Fibroblast of pulmonary artery (primary cell): ENCODE results near the gene POLR3GL.
A peak's percentile ranks its signal among the peaks of the same experiment; 100 is the strongest.

Experiments used
- DNase-seq: peaks from one replicate; pipeline ENCODE4 v3.0.0-alpha.2; 2010; ENCODE audit warnings: low read depth
- H3K4me3 ChIP-seq: replicated peaks from 2 replicates; pipeline ENCODE4 v1.5.1; 2011; ENCODE audit warnings: low read depth, mild to moderate bottlenecking, control low read depth, low read length, moderate library complexity
- TF ChIP-seq, protein P1 (sequence below): IDR thresholded peaks from 2 replicates; pipeline ENCODE4 v1.5.1; 2011; ENCODE audit warnings: mild to moderate bottlenecking, control low read depth, low read length, inconsistent platforms; ENCODE audit errors: missing control alignments

The POLR3GL gene

DNA sequence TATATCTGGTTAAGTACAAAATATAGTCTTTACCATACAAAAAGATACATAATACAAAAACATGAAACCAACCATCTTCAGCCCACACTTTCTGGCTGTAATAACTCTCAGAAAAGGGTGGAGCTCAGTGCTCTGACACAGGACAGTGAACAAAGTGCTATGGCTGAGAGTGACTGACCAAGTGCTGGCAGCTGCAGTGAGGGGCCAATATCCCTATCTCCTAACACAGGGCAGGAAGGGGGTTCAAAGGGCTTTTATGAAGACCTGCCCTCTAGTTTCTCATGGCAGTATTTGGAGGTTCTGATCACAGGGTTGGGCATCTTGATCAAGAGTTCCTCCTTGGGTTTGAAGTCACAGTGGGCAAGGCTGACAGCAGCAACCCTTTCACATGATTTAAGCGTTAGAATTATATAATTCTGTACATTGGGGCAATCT is 28.0 kb downstream of the POLR3GL start:
- peak overlapping the region; percentile 98 for H3K4me3 ChIP-seq

DNA sequence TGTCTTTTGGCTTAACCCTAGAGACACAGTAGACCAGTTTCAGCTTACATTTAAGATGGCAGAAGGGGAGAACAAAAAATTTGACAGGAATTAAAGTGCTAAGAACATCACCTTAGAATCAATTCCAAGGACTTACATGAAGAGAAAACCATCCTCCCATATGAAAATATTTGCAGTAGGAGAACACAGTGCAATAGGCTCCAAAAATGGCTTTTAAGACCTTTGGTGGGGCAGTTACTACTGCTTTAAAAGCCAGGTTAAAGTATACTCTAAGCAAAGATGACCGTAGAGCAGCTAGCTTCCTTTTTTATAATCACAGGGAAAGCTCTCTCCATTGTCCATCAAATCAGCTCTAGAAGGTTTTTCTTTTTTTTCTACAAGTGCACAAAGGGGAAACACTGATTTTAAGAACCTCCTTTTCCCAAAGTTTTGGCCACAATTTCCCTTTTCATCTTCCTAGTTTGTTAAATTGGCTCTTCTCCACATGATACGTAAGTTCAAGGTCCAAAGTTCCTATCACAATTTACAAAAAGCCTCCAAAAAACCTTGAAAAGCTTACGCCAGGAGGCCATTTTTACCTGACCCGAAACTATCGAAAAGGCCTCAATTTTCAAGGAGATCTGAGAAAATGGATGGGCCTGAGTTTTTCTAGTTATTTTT is 28.6 kb downstream of the POLR3GL start:
- peak overlapping the region; percentile 98 for H3K4me3 ChIP-seq
- no peak for DNase-seq
- TF ChIP-seq, protein P1, sequence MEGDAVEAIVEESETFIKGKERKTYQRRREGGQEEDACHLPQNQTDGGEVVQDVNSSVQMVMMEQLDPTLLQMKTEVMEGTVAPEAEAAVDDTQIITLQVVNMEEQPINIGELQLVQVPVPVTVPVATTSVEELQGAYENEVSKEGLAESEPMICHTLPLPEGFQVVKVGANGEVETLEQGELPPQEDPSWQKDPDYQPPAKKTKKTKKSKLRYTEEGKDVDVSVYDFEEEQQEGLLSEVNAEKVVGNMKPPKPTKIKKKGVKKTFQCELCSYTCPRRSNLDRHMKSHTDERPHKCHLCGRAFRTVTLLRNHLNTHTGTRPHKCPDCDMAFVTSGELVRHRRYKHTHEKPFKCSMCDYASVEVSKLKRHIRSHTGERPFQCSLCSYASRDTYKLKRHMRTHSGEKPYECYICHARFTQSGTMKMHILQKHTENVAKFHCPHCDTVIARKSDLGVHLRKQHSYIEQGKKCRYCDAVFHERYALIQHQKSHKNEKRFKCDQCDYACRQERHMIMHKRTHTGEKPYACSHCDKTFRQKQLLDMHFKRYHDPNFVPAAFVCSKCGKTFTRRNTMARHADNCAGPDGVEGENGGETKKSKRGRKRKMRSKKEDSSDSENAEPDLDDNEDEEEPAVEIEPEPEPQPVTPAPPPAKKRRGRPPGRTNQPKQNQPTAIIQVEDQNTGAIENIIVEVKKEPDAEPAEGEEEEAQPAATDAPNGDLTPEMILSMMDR, result no peak

More for the DNA sequence above, 28.0 kb downstream of the POLR3GL start:
- TF ChIP-seq, protein P1, result no peak
- DNase-seq, result no peak

DNA sequence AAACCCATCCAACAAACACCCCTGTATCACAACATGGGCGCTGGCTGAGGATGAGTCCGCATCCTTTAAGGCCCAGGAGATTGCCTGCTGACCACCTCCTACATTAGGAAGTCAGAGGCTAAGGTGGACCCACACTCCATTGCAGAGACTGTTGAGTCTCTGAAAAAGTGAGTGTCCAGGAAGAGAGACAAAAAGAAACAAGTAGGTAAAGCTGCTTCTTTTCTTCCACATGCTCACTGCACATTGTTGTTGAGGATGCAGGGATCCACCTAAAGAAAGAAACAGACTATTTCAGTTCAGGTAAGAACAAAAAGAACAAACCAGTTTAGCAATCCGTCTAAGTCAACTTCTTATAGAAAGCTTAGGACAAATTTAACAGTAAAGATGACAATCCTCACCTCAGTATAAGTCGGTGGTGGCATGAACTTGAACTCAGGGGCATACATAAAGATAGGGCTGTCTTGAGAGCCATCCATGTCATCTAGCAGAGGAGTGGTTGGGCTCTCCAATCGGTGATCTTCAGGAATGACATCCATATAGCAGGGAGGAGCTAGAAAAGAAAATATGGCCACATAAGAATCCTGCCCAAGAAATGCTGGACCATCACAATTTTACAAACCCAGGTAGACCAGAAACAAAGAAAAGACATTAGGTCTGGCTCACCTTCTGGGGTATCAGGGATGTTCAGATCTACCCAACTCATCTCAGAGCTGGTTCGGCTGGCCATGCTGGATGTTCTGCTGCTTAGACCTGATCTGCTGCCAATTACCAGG is 29.3 kb downstream of the POLR3GL start:
- TF ChIP-seq, protein P1, result no peak
- peak overlapping the region; percentile 98 for H3K4me3 ChIP-seq
- no peak for DNase-seq

DNA sequence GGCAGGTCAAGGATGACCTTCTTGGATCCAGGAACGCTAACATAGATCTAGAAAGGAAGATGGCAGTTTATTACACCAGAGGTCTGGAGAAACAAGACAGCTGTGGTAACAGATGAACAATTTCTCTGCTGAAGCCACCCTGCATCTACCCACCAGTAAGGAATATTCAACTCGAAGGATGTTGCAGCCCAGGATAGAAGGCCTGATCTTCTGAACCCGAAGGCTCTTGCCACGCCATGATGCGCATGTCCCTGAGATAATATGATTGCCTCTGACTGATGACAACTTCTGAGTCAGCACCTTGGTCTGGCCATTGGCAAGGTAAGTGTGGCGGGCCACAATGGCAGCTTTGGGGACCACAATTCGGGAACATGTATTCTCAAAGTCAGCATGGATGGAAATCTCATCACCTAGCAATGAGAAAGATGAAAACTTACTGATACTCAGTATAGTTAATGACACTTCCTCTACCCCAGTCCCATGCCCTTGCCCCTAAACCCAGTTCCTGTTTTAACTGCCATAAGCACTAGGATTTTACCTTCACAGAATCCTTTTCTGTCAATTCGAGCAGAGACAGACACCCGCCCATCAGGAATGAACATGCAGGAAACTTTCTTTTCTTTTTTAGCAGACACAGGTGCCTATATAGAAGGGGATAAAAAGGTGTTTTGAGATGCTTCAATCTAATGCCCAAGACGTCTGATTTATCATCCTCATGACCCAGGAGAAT is 30.1 kb downstream of the POLR3GL start:
- H3K4me3 ChIP-seq, result peak overlapping the region; percentile 98
- TF ChIP-seq, protein P1, result no peak
- DNase-seq, result no peak

DNA sequence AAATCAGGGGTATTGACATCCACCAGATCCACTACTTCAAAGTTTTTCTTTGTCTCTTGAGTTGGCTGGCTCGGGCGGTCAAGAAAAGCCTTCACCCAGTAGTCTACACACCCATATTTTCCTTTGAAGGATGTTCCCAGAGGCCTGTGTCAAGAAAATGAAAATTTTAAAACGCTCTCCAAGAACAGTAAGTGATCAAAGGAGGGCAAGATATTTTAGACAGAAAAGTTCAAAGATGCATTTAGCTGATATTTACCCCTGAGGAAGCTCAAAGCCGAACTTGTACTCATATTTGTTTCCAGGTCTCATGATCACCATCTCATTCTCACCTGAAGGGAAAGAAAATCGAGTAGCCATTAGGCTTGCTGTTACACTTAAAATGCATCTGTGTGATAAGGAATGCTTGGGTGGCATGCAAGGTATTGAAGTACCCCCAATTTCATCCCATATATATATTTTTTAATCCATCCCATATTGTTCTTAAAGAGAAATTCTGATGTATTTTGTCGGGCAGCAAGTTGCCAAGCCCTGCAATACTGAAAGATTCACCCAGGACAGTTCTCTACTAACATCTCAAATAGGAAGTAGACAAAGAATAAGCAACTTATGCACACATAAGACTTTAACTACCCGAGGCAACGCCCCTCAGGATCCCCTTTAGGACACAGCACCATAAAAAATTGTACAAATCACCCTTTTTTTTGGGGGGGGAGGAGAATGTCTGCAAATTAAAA is 30.8 kb downstream of the POLR3GL start:
- H3K4me3 ChIP-seq, result peak overlapping the region; percentile 98
- no peak for DNase-seq
- TF ChIP-seq, protein P1, result no peak

DNA sequence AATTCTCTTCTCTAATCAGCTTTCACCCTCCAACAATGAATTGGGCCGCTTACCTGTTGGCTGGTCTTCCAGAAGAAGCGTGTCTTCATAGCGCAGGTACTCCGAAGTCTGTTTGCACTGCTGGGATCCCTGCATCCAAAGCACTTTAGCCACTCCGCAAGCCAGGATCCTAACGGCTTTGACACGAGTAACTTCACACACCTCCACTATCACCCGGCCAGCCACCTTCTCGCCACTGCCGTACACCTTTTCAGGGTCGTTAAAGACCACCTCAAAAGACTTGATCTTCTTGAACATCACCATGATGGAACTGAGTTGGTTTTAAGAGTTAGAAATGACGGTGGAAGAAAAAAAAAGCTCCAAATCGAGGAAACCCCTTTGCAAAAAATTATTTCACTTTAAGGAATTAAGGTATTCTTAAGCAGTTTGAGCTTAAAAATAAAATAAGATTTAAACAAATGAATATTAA is 31.5 kb downstream of the POLR3GL start:
- DNase-seq, result no peak
- TF ChIP-seq, protein P1, result no peak
- H3K4me3 ChIP-seq, result peak overlapping the region; percentile 98
